Loucy (cell line): ENCODE measurements around the gene GSK3B.

Experiments
- EZH2phosphoT487 ChIP-seq: fragments of 200-600 bp; IDR thresholded peaks from 2 replicates; pipeline ENCODE4 v1.6.1; 2018; ENCODE audit warnings: antibody characterized with exemption, mild to moderate bottlenecking, moderate library complexity, borderline replicate concordance
- TF ChIP-seq, protein P1 (sequence below): fragments of 200-600 bp; sonication (generic); conservative IDR thresholded peaks from 2 replicates; pipeline ENCODE4 v1.5.1; 2014; ENCODE audit warnings: mild to moderate bottlenecking, antibody characterized with exemption, low read length

DNA sequence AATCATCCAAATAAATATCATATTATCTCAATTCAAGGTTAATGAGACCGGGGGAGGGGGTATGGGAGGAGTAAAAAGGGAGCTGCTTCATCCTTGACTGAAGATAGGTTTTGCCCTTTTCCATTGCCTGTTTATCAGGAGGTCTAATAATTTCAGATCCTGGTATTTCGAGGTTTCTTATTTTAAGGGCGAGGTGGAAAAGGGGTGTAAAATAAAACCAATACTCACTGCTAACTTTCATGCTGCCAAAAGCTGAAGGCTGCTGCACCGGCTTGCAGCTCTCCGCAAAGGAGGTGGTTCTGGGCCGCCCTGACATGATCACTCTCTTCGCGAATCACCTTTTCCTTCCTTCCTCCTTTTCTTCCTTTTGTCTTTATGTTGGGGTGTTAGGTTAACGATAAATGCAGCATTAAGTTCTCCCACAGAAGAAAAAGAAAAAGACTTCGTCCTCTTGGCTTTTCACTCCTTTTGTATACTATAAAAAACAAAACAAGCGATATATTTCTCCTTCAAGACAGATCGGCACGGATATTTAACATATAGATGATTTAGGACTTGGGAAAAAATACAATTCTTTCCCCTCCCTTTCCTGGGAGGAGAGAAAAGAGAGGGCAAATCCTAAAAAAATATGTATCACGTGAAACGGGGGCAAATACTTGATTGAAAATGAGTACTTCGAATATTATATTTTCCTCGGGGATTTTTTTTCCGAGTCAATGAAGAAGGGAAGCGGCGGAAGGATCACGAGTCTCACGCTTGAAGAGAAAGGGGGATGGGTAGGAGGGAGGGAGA is 932 bp downstream of the GSK3B start:
- TF ChIP-seq, protein P1, sequence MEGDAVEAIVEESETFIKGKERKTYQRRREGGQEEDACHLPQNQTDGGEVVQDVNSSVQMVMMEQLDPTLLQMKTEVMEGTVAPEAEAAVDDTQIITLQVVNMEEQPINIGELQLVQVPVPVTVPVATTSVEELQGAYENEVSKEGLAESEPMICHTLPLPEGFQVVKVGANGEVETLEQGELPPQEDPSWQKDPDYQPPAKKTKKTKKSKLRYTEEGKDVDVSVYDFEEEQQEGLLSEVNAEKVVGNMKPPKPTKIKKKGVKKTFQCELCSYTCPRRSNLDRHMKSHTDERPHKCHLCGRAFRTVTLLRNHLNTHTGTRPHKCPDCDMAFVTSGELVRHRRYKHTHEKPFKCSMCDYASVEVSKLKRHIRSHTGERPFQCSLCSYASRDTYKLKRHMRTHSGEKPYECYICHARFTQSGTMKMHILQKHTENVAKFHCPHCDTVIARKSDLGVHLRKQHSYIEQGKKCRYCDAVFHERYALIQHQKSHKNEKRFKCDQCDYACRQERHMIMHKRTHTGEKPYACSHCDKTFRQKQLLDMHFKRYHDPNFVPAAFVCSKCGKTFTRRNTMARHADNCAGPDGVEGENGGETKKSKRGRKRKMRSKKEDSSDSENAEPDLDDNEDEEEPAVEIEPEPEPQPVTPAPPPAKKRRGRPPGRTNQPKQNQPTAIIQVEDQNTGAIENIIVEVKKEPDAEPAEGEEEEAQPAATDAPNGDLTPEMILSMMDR = no peak
- no peak for TF ChIP-seq EZH2phosphoT487
